HT1080 (cell line): ENCODE results near the gene DUSP9. TPM values are rescaled to one million over a fixed set of nuclear protein-coding genes. Genes with fewer than 3 reads are reported as not detected.

Experiments
- DNase-seq: peaks from one replicate; pipeline ENCODE4 v3.0.0-alpha.2; 2015; ENCODE audit warnings: low read depth
- total RNA-seq: library from RNA; depleted of rRNA; stranded (reverse); fragments of >200 nt; shearing (Covaris generic); gene quantifications from 2 replicates; pipeline ENCODE4 v1.2.3, GENCODE V29; 2014

Gene DUSP9
- total RNA-seq, 1 experiment from 2014 or later: not detected

DNA sequence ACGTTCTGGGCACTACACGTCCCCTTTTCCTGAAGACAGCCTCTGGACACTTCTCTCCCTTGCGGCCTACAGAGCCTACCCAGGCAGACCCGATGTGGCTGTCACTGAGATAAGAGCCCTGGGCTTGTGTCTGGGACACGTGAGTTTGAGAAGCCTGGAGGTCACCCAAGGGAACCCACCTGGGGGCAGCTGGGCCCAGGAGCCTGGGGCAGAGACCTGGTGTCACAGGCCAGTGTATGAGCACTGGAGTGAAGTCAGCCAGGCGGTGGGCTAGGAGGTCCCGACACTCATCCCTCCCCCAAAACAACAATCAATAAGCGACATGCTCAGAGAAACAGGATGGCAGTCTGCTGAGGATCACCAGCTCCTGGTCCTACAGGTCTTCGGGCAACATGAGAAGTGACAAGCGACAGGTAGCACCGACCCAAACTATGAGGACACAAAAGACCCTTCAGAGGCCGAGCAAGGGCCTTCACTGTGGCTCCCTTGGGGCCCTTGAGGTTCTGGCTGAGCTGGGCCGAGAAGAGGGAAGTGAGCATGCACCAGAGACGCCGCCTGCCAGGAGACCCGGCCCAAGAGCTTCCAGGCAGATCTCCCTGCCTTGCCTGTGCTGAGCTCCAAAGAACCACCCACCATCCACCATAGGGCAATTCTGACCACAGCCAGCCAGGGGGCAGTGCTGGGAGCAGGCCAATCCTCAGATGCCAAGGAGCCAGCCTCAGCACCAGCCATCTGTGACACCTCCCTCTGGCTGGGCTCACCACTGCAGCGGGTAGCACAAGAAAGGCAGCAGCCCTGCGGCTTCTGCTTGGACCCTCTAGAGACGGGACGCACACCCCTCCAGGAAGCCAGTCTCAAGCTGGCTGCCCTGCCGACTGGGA is 11.0 kb upstream of the DUSP9 start:
- peak; percentile 49 for DNase-seq

DNA sequence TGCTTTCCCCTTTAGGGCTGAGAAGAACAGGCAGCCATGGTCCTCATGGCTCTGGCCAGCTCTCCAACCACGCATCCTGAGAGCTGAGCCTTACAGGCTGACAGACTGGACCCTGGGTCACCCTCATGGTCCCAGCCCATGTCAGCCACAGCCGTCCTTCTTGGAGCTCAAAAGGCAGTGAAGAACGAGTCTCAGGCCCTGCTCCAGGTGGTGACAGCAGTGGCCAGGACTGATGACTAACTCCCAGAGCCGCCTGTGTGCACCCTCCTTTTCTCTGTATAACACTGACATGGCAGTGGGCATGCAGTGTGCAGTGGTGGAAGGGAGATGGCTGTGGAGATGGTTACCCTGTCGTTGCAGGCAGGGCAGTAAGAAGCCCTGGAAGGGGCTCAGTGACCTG is 10.3 kb upstream of the DUSP9 start:
- no peak for DNase-seq

DNA sequence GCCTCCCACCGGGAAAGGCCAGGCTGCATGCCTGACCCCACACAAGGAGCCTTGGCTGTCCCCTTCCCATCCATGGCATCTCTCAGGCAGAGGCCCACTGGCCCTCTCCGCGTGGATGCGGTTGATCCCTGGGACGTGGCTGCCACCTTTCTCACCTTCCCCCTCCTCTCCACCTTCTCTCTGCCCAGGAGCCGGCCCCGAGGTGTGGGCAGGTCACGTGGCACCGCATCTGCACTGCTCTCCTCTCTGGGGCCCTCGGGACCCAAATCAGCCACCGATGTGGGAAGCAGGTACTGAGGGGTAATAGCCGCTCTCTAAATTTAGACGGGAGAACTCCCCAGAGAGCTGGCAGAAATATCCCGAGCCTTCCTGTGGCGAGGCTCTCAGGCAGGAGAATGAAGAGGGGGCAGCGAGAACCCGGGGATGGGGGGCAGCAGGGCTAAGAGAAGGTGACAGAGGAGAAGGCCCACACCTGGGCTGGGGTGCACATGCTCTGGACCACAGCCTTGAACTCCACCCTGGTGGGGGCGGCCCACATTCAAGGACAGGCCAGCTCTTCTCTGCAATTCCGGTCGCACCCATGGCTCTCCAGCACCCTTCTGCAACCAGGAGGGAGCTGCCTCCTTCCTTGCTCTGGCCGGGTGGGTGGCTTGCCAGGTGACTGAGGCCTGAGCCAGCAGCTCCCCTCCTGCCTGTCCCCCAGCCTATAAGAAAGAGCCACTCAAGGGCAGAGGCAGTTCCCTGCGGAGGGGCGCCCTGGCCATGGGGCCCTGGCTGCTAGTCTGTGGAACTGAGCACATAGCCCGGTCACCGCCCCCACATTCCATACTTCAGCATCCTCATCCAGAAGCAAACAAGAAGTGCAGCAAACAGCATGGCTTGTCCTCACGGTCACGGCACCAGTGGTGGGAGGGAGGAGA is 9.6 kb upstream of the DUSP9 start:
- no peak for DNase-seq

DNA sequence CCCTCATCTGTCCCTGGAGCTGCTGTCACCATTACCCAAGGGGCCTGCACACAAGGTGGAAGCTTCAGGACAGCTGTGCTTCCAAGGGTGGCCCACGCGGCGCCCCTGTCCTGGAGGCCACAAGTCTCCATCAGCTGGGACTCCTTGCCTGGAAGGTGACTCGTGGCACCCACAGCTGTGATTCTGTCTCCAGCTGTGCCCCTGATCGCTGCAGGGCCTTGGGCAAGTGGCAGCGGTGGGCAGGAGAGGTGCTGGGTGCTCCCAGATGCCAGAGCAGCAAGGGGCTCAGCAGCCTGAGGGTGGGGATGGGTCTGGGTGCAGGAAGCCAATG is 9.0 kb upstream of the DUSP9 start:
- DNase-seq: no peak

DNA sequence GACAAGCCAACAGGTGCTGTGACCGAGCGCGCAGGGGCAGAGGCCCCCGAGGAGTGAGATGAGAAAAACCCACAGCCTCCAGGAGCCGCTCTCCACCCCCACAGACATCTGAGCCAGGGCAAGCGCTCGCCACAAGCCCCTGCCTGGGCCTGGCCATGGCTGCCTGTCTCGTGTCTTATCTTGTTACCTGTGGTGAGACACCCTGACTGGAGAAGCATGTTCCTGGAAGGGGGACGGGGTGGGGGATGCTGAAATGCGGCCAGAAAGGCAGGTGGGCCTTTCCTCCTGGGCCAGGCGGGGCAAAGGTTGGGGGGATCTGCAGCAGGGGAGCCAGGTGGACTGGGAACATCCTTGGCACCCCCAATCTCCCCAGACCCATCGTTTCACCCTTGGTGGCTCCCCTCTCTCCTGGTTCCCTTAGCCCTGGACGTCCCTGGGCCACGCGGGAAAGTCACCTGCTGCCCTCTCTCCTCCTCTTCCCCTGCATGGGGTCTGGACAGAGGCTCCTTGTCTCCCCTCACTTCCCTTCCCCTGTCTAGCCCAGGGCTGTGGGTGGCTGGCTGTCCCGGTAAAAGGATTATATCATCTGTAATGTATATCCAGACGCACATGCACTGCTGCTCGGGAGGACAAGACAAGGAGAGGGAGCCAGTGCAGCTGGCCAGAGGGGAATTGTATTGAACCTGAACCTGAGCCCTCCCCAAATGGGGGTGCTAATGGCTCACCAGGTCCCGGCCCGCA is 8.4 kb upstream of the DUSP9 start:
- no peak for DNase-seq

DNA sequence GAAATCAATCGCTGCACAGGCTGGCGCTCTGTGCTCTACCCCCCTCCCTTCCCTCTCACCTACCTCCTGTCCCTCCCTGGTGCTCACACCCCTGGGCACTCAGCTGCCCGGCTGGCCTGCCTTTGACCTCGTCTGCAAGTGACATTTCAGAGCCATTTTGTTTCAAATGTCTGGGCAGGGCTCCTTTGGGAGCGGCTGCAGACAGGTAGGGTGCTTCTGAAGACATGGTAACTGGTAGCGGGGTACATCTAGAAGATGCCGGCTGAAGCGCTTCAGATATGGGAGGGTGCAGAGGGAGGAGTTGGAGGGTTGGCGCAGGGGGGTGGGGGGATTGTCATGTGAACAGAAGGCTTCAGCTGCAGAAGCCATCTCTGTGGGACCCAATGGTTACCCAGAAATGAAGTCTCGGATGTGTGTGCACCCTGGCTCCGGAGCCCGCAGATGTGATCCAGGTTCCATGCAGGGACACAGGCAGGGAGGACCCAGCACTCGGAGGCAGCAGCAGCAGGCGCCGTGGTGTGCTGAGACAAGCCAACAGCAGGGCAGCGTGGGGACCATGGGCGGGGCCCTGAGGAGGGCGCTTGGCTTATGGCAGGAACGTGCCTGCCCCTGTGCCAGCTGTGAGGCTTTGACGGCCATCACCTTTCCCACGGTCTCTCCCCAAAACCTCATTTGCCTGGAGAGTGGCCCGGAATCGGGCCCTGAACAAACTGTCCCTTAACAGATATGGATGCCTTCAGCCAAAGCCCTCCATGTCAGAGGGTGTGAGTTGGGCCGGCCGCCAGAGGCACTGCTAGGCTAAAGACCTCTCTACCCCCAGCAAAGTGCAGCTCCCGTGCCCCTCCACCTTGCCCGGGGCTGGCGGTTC is 7.6 kb upstream of the DUSP9 start:
- no peak for DNase-seq

DNA sequence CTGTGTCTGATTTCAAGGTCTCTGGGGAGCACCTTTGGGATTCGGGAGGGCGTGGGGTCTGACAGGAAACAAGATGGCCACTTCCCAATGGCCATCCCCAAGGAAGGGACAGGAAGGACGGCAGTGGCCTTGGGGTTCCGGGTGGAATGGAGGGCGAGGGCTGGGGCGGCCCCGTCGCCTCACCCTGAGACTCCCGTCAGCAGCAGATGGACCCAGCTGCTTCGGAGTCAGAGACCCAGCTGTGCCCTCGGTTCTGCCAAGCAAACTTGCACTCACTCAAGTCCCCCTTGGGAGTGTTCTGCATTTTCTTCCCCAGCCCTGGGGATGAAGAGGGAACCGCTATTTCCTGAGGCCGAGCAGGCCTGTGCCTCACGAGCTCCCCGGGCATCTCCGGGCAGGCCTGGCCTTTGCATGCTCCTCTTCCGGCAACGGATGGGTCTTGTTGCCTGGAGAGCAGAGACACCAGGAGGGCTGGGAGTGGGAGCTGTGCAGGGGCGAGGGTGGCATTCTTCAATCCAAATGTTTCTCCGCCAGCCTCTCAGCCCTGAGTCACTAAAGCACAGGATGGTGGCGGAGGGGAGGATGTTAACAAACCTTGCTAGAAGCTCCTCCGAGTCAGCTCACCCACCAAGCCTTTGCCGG is 6.8 kb upstream of the DUSP9 start:
- DNase-seq: no peak

DNA sequence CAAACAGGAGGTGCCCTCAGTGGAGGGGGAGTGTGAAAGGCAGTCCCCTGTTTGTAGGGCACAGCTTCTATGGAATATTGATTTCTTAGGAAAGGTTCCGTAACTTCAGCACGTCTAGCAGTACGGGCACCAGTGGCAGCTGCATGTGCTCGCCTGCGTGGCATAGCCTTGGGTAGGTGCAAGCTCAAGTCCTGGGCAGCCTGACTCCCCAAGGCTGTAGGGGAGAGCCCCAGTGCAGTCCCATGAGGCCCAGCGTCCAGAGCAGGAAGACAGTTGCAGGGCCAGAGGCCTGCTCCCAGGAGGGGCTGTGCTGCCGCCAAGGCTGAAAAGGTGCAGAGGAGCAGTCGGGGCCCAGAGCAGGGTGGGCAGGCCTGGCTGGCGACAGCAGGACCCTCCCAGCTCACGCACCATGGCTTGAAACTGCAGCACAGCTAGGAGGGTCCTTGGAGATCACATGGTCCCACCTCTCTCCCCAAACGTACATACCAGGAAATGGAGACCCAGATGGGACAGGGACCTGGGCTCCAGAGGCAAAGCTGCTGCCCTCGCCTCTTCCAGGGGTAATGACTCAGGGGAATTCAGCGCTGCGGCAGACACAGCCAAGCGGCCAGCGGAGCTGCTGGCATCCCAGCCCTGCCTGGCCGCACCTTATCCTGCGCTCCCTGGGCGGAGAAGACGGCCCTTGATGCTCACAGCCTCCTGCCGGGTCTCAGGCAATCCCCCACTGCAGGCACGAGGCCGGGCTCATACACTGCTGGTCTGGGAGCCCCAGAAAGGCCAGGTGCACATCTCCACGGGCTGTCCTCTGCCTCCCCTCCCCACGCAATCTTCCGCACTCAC is 6.0 kb upstream of the DUSP9 start:
- DNase-seq: no peak

DNA sequence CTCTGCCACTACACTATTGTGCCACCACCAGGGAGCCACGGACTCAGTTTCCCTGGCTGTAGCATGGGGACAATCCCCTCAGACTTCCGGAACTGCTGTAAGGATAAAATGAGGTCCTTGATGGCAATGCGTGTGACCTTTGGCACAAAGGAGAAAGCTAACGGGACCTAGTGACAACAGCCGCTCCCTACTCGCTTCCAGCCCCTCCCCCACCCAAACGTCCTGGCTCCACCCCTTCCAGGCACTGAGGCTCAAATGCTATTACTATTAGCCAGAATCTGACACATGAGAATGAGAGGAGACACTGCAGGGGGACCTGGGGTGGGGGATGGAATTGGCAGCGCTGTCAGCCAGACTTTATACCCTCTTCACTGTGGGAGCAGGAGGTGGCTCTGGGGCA is 5.4 kb upstream of the DUSP9 start:
- no peak for DNase-seq

DNA sequence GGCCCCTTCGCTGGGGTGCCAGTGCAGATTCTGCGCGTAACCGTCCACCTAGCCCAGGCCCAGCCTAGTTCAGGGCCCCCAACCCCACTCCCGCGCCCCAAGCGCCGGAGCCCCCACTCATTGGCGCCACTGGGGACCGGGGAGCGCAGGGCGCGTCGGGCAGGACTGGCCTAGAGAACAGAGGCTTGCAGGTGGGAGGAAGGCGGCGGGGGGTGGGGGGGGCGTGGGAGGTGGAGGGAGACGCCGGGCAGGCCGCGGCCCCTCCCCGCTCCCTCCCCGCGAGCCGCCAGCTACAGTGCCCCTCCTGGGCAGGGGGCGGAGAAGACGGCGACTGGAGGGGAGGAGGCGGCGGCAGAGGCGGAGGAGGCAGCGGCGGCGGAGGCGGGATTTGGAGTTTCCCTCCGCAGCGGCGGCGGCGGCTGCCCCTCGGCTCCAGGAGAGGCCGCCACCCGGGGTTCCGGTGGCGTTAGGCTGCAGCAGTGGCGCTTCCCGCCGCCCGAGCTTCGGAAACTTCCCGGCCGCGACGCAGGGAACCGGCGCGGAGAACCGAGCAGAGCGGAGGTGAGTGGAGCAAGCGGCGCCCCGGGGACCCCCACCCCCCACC is 4.8 kb upstream of the DUSP9 start:
- no peak for DNase-seq

DNA sequence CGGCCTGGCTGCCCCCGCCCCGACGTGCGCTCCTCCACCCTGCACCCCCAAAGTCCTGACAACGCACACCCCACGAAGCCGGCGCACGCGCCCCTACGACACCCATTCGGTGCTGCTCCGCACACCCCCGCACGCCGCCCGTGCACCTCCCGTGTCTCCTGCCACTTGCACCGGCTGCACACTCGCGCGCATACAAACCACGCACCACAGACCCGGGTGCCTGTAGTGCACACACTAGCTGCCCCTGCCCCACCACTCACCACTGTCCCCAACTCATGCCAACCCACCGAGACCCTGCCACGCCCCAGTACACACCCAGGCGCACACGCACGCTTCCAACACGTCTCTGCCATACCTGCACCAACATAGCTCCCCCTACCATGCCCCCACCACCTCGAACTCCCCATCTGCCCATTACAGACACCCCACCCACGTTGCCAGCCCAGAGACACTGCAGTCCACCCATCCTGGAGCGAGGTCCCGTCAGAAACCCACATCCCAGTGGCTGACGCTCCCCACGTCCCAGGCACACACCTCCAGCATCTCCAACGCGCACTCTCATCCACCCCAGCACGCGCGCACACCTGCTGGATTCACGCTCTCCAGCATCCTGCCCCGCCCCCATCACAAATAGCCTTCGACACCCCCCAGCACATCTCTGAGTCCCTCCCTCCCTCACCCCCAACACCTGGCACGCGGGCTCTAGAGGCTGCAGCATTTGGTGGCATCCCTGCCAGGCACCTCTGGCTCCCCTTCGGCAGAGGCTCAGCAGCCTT is 4.2 kb upstream of the DUSP9 start:
- DNase-seq: no peak

DNA sequence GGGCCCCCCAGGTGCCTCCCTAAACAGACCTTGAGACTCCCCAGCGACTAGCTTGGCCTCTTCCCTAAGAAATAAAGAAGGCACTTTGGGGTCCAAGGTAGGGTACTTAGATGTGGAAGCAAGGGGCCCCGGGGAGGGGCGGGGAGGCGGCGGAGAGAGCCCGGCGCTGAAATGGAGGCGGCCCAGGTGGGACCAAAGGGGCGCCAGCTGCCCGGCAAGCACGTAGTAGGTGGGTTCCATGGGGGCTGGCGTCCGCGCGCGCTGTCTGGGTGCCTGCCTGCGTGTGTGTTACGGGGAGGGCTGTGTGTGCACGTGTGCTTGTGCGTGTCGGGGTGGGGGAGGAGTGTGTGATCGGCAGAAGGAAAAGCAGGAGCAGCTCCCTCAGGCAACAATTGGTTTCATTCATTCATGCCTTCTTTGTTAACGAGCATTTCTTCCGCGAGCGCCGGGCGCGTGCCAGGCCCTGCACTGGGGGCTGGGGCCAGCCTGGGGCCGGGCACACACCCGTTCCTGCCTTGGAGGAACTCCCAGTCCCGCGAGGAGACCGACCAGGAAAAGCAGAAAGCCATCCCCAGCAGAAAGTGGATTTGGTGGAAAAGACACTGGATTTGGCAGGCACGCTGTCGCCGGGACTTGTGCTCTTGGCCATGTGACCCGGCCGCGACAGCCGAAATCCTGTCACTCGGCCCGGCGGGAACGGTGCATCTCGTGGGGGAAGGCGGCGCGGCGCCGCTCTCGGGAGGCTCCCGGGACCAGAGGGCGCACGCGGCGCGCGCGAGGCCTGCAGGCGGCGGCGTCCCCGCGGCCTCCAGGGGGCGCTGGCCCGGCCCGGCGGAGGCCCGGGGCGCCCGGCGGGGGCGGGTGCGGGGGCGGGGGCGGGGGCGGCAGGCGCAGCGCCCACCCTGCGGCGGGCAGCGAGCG is 3.3 kb upstream of the DUSP9 start:
- DNase-seq: no peak

DNA sequence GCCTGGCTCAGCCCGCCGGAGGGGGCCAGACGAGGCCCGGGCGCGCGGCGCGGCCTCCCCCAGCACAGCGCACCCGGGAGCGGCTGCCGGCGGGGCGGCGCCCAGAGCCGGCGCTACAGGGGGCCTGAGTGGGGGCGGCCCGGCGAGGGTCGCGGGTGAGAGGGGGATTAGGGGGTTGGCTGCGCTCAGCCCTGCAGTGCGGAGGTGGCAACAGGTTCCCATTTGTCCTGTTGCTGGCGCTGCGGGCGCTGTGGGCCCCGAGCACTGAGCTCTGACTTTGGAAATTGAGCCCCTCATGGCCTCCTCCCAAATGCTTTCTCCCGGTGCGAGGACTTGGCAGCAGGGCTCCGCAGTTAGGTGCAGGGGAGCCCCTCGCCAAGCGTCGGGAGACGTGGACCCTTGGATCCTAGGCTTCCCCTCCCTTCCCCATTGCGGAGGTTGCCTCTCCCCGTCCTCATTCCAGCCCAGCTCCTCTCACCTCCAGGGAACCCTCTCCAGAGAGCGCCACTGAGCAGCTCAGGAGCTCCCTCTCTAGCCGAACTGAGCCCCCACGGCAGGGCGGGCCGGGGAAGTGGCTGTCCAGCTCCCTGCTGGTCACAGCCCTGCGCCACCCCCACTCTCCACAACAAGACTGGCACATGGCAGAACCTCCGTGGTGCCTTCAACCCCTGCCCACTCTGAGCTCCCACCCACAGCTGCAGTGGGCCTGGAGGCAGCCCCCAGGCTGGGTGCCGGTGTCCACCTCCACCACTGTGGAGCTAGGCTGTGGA is 2.5 kb upstream of the DUSP9 start:
- DNase-seq: no peak

DNA sequence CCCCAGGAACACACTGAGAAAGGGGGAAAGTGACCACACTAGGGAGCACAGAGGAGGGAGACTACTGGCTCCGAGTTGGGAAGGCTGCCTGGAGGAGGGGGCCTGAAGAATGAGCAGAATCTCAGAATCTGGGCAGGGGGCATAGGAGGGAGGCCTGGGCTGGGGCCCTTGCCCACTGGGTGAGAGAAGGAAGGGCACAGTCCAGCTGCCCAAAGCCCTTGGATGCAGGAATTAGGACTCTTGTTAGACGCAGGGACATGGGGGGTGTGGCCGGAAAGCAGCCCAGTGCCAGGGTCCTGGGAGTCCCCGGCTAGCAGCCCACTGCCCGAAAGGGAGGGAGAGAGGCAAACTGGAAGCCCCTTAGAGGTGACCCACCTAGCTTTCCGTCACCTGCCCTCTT is 1.9 kb upstream of the DUSP9 start:
- no peak for DNase-seq

DNA sequence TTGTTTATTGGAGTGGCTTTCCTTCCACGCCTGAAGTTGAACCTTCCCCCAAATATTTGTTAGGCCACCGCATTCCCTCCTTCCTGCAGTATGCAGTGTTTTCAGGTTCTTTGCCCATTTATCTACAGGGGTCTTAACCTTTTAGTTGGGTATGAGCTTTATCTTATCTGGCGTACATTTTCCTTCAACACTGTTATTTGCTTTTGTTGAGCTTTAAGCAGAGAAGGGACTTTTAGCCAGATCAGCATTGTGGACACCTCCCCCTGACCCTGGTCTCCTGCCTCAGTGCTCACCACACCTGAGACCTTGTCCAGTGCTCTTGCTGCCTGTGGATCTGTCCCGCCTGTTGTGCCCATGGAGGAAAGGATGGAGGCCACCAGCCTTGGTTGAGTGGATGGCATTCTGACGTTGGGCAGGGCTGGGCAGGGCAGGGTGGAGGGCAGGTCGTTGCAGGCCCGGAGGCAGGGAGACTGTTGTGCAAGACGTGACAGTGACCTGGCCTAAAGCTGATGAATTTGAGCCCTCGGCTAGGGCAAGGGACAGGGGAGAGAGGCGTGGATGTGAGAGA is 998 bp upstream of the DUSP9 start:
- DNase-seq: no peak
